H54 (cell line): ENCODE results near the gene MAP3K14.

ENCODE experiments used
- DNase-seq: peaks from one replicate; pipeline ENCODE4 v3.0.0; 2011; ENCODE audit warnings: low spot score, mixed read lengths; ENCODE audit not compliant: insufficient read length
- FAIRE-seq: peaks from 3 replicates; lab custom pipeline; 2011; peaks lifted over from hg19 to GRCh38; lab: Jason Lieb, UNC
- POLR2A ChIP-seq: IDR thresholded peaks from 2 replicates; pipeline ENCODE4 v1.6.1; 2011; ENCODE audit warnings: low read depth, mild to moderate bottlenecking, low read length

The MAP3K14 gene

DNA sequence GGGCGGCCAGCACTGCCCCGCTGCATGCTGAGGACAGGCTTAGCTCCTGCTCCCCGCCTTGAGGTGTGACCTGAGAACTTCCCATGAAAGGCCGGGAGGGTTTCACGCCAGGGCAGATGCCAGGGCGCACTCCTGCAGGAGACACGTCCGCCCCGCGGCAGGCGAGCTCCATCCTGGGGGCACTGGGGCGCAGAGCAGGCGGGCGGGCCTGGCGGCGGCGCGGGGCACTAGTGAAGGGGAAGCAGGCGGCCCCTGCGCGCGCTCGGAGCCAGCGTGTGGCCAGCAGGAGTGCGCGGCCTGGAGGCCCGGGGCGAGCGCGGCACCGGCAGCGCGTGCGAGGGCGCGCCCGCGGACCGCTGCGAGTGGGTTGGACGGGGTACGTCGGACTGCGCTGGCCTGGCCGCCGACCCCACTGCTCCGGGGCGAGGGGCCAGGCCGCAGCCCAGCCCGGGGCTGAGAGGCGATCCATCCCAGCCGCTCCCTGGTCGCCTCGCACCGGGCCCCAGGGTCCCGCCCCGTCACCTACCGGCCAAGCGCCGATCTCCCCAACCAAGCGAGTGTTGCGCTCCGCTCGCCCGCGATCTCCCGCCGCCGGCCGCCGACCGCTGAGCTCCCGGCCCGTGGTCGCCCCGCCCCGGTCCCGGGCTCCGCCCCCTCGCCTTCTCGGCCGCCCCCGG, at the start of gene MAP3K14:
MAP3K14 (minus strand) TSS at position 587 of the 677 bp plus-strand sequence. CDS start 26,275 bp downstream, outside the sequence.
- DNase-seq (no peak), FAIRE-seq (no peak)
- TF ChIP-seq POLR2A, result peak; percentile 96

DNA sequence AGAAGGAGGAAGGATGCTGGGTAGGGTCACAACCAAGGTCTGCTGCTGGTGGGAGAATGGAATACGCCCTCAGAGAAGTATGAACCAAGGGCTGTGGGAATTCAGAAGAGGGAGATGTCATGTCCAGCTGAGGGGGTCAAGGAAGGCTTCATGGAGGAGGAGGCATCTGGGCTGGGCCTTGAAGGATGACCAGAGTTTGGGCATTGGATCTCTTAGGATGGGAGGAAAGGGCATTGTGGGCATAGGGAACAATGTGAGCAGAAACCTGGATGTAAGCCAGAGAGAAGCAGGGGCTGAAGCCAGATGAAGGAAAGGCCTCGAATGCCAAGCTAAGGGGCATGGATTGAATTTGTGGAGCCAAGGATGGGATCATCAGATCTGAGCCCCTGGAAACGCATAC, 49.2 kb upstream of the MAP3K14 start:
- DNase-seq, result no peak
- TF ChIP-seq POLR2A, result no peak
- FAIRE-seq, result no peak

DNA sequence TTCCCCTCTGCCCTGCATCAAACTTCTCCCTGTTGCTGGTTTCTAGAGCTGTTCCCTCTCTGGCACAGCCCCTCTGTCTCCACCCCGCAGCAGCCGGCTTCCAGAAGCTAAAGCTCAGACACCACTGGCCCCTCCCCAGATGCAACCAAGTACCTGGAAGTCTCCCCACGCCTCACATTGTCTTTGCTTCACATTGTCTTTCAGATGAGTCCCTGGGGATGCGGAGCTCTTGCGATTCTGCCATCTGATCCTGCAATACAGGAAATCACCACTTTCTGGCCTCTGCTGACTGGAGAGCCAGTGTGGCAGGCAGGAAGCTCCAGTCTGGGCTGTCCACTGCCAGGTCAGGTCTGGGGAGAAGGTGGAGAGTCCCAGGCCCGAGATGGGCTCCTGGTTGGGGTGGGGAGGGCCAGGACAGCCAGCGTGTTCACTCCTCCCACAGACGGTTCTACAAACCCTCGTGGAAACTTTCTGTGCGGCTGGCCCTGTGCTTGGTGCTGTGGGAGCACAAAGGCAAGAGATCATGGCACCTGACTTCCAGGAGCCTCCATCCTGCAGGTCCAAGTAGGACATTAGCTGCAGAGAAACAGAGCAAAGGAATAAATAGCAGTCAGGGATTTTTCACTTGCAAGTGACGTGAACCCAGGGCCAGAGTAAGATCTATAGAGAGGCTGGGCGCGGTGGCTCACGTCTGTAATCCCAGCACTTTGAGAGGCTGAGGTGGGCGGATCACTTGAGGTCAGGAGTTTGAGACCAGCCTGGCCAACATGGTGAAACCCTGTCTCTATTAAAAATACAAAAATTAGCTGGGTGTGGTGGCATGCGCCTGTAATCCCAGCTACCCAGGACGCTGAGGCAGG, 47.9 kb upstream of the MAP3K14 start:
- no peak for TF ChIP-seq POLR2A
- DNase-seq, result no peak
- FAIRE-seq, result no peak

DNA sequence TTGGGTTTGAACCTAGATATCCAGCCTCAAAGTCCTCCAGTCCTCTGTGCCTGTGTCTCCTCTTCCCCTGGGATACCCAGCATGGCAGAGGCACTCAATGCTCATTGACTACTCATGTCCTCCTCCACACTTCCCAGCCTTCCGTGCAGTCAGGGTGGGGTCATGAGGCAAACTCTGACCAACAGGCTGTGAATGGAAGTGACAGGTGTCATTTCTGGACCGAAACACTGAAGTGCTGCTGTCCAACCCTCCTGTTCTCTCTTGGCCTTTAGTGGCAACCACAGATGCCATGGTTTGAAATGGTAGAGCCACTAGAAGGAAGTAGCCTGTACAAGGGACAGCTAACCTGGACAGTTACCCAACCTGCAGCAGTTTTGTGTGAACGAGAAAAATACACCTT, 46.7 kb upstream of the MAP3K14 start:
- FAIRE-seq (no peak), DNase-seq (no peak)
- no peak for TF ChIP-seq POLR2A

DNA sequence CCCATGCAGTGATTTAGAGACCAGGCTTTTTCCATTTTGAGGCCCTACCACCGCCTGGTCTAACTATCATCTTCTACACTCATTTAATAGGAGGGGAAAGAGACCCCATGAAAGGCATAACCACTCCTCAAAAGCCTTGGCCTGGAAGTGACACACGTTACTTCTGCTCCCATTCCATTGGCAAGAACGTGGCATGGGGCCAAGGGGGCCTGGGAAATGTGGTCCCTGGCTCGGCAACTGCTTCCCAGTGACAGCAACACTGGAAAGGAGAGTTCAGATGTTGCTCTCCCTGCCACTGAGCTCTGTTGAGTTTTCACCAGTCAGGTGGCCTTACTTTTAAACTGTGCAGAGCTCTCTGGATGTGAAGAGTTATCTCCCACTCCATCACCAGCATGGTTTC, 45.2 kb upstream of the MAP3K14 start:
- FAIRE-seq, result no peak
- TF ChIP-seq POLR2A, result no peak
- no peak for DNase-seq

DNA sequence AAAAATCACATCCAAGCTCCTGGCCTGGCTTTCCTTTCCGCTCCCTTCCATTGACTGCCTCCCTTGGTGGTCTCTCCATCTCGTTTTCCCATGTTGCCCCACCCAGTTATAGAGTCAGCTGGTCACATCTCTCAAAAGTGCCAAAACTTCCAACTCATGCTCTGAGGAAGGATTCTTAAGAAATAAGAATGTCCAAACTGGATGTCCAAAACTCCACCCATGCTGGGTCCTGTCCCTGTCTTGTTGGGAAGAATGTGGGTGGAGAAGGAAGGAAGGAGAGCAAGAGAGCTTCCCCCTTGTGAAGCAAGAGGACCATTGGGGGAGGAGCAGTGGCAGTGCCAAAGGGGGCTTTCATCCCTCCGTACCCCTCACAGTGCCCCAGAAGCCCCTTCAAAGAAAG, 44.6 kb upstream of the MAP3K14 start:
- FAIRE-seq (no peak), DNase-seq (no peak)
- TF ChIP-seq POLR2A, result no peak

DNA sequence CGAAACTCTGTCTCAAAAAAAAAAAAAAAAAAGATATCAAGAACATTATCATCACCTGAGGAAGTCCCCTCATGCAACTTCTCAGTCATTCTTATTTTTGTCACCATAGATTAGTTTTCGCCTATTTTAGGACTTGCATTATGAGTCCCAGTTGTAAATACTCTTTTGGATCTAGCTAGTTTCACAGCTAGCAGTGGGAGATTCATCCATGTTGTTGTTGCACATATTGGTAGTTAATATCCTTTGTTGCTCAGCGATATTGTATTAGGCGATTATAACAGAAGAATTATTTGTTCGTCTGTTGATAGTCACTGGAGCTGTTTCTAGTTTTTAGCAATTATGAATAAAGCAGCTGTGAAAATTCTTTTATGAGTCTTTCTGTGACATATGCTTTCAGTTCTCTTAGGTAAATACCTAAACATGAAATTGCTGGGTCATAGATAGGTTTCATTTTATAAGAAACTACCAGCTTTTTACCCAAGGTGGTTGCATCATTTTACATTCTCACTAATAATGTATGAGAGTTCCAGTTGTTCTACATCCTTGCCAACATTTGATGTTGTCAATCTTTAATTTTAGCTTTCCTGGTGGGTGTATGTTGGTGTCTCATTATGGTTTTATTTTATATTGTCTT, 40.7 kb upstream of the MAP3K14 start:
- no peak for DNase-seq
- FAIRE-seq, result no peak
- no peak for TF ChIP-seq POLR2A

DNA sequence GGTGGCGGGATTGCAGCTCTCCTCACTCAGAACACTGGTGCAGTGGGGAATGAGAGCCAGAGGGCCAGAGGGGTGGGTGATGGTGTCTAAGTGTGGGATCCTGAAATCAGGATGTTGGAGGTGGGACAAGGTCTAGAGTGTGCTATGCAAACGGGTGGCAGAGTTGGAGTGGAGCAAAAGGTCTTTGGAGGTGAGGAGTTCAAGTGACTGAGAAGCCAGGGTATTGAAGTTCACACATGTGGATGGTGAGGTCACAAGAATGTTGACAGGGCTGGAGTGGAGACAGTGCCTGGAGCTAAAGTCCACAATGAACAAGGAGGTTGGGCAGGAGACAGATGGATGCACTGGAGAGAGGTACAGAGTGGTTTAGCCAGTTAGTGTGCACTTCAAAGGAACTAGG, 38.3 kb upstream of the MAP3K14 start:
- DNase-seq, result no peak
- TF ChIP-seq POLR2A, result no peak
- FAIRE-seq, result no peak

DNA sequence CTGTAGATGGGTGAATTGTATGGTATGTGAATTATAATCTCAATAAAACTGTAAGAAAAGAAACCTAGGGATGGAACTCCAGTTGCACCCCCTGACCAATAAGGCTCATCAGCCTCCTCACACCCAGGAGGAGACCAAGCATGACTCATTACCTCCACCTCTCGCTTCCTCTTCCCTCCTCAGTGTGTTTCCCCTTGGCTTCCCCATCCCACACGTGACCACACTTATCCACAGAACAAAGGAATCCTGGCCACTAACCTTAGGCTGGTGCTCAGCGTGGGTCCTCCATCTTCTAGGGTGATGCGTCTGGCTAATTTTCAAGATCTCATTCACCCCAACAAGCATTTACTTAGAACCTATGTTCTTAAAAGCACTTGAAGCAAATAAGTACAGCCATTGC, 36.2 kb upstream of the MAP3K14 start:
- FAIRE-seq (no peak), DNase-seq (no peak)
- no peak for TF ChIP-seq POLR2A

DNA sequence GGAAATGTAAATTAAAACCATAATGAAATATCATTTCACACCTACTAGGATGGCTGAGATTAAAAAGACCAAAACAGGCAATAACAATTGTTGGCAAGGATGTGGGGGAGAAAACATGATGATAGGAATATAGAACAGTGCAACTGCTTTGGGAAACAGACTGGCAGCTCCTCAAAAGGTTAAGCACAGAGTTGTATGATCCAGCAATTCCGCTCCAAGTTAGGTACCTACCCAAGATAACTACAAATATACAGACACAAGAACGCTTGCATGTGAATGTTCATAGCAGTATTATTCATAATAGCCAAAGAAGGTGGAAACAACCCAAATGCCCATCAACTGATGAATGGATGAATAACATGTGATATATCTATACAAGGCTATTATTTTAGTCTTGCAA, 35.0 kb upstream of the MAP3K14 start:
- no peak for TF ChIP-seq POLR2A
- DNase-seq, result no peak
- no peak for FAIRE-seq

DNA sequence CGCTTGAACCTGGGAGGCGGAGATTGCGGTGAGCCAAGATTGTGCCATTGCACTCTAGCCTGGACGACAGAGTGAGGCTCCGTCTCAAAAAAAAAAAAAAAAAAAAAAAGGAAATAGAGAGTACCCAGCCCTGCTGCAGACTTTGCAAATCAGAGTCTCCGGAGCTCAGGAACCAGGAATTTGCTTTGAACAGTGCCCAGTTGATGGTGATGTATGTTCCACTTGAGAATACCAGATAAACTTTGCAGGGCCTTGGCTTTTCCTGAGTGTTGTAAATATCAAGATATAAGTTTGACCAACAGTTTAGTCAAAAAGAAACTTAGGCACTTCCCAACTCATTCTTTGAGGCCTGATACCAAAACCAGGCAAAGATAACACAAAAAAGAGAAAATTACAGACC, 30.6 kb upstream of the MAP3K14 start:
- DNase-seq (no peak), FAIRE-seq (no peak)
- no peak for TF ChIP-seq POLR2A

DNA sequence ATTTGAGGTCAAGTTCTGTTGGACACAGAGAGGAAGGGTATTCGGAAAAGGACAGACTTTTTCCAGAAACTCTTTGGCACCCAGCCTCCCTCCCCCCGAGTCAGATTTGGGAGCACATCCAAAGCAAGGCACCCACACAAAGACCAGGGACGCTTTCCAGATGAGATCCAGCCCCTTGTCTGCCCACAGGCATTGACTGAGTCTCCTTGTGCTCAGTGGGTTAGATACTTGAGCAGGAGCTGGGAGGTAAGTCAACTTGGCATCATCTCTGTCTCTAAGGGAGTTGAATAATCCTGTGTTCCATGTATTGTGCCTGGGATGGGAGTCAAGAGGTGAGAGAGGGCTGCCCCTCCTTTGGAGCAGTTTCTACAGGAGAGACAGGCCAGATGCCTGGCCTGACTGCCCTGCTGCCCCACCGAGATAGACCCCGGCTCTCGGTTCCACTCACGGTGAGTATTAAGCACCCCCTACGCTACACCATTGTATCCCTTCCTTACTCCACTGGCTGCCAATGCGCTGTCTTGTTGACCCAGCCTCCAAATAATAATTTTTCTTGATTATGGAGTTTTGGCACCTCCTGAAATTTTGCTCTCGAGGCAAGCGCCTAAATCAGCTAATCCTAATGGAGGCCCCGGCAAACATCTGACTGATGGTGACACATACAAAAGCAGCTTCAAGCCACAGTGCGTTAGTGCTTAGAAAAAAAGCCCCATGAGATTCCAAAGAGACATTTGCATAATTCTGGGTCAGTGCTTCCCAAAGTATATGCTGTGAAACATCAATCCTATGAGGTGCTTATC, 29.6 kb upstream of the MAP3K14 start:
- no peak for DNase-seq
- no peak for FAIRE-seq
- no peak for TF ChIP-seq POLR2A

DNA sequence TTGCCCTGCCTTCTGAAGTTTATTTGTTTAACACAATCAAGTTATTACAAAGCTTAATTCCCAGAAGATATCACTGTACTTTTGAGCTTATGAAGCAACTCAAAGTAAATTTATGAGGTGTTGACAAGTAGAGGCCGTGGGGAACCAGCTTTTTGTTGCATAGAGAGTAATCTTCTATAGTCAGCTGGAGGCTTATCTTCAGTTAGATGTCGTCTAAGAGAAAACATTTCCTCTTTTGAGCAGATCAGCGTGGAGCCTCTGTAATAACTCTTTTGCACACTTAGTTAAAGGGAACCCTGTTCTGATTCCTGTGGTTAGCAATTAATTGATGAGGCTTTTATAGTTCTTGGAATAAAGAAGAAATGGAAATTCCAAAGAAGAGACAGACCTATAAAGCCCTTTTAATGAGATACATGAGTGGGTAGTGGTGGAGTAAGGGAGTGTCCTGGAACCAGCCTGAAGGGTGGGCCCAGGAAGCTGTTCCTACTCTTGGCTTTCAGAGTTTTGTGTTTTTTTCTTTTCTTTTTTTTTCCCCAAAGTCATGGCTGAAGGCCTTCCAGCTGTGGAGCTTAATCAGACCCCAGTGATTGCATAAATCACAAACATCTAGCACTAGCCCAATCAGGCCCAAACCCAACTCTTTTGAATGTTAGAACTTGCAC, 28.9 kb upstream of the MAP3K14 start:
- FAIRE-seq (no peak), DNase-seq (no peak)
- TF ChIP-seq POLR2A, result no peak
